Erythroblast (primary cell): ENCODE data around the gene GRB7.
"Not testable (repeated sequence)": the region's sequence is repeated elsewhere in the genome, so short reads cannot be mapped to it uniquely, and the experiment has no call there.

Experiments used
- DNase-seq, 2 experiments: peaks; one replicate each; lab custom pipeline; 2025; lab: John Stamatoyannopoulos, UW
- GATA1 ChIP-seq: IDR thresholded peaks from 2 replicates; pipeline ENCODE4 v1.6.1; 2011; ENCODE audit warnings: low read depth, mild to moderate bottlenecking, control low read depth, low read length, moderate library complexity
- POLR2A ChIP-seq: IDR thresholded peaks from 2 replicates; pipeline ENCODE4 v1.6.1; 2011; ENCODE audit warnings: mild to moderate bottlenecking, low read length

Gene GRB7

GRCh38 chr17:39737760-39738567 is at the start of gene GRB7:
TSS of gene GRB7 (plus strand) at chr17:39737938. CDS start at chr17:39742302, 4,364 bp downstream.
- DNase-seq: no peak
- TF ChIP-seq GATA1 (no peak), POLR2A (no peak)

GRCh38 chr17:39688475-39688835 is 49.3 kb upstream of the GRB7 start:
- peak; percentile 42 to 52 for DNase-seq
- TF ChIP-seq GATA1: no peak
- no peak for TF ChIP-seq POLR2A

DNA sequence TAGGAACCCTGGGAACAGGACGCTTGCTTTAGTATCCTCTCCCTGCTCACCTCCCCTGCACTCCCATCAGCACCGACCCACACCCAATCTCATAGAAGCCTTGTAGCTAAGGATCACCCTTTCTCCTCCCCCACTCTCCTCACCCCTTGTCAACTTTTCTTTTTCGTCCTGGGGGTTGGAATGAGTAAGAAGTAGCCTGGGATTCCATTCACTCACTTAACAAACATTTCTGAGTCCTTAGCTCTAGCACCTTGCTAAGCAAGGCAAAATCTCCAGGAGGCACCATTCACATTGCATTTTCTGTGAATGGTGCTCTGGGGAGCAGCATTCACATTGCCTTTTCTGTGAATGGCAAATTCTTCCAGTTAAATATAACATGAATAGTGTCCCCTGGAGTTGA is 48.8 kb upstream of the GRB7 start:
- TF ChIP-seq POLR2A (no peak), GATA1 (no peak)
- DNase-seq: no peak

DNA sequence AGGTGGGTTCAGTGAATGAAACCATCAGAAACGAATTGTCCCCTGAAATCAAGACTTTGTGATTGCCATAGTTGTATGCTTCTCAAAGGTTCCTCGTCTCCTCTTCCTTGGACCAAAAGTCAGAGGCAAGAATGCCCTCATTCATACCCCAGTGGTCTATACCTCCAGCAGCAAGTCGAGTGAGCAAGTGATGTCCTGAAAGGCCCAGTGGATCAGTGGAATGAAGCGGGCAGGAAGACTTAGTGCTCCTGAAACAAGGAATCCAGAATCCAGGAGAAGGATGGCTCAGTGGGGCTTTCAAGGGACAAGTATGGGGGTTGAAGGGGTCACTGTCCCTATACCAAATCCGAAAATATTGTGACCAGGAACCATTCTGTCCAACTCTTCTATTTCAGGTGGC is 43.1 kb upstream of the GRB7 start:
- no peak for TF ChIP-seq POLR2A
- no peak for TF ChIP-seq GATA1
- no peak for DNase-seq

GRCh38 chr17:39695089-39695474 is 42.7 kb upstream of the GRB7 start:
- TF ChIP-seq POLR2A (no peak), GATA1 (no peak)
- no peak for DNase-seq

DNA sequence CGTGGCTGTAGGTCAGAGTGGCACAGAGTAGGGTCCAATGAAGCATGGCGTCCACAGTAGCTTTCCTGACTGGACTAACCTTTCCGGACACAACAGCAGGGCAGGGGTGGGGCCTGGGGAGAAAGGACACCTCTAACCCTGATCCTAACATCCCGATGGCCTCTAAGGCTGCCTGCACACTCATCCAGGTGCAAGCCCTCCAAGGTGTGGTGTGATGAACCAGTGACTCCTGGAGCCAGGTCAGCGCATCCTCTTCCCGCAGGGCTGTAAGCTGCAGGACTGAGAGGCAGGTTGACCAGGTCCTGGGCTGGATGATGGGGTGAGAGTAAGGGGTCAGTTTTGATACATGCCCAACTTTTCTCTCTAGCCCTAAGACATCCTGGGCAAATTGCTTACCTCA is 41.0 kb upstream of the GRB7 start:
- TF ChIP-seq GATA1 (no peak), POLR2A (no peak)
- DNase-seq: no peak

DNA sequence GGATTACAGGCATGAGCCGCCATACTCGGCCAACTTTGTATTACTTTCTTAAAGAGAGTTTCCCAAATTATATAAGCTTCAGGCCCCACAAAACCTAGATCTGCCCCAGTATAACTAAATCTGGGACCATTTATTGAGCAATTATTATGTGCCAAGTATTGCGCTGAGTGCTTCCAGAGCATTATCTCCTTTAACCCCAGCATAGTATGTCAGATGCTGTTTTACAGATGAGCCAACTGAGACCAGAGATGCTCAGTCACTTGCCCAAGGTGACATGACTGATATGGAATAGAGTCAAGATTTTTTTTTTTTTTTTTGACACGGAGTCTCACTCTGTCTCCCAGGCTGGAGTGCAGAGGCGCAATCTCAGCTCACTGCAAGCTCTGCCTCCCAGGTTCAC is 39.8 kb upstream of the GRB7 start:
- TF ChIP-seq POLR2A (no peak), GATA1 (no peak)
- DNase-seq: peak in 1 of 2 experiments; percentile 21

DNA sequence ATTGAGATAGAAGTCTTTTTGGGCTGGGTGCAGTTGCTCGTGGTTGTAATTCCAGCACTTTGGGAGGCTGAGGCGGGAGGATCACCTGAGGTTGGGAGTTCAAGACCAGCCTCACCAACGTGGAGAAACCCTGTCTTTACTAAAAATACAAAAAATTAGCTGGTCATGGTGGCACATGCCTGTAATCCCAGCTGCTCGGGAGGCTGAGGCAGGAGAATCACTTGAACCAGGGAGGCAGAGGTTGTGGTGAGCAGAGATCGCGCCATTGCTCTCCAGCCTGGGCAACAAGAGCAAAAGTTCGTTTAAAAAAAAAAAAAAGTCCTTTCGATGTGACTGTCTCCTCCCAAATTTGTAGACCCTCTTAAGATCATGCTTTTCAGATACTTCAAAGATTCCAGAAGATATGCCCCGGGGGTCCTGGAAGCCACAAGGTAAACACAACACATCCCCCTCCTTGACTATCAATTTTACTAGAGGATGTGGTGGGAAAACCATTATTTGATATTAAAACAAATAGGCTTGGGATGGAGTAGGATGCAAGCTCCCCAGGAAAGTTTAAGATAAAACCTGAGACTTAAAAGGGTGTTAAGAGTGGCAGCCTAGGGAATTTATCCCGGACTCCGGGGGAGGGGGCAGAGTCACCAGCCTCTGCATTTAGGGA is 38.5 kb upstream of the GRB7 start:
- not testable (repeated sequence) for DNase-seq

DNA sequence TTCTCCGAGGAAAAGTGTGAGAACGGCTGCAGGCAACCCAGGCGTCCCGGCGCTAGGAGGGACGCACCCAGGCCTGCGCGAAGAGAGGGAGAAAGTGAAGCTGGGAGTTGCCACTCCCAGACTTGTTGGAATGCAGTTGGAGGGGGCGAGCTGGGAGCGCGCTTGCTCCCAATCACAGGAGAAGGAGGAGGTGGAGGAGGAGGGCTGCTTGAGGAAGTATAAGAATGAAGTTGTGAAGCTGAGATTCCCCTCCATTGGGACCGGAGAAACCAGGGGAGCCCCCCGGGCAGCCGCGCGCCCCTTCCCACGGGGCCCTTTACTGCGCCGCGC is 38.0 kb upstream of the GRB7 start, which contains the start of gene ERBB2:
ERBB2 (plus strand) TSS at position 247 of the 330 bp plus-strand sequence. CDS start 175 bp downstream, outside the sequence.
- no peak for DNase-seq
- no peak for TF ChIP-seq GATA1
- TF ChIP-seq POLR2A: no peak

GRCh38 chr17:39700148-39700987 is 37.4 kb upstream of the GRB7 start:
- DNase-seq: no peak
- TF ChIP-seq POLR2A (no peak), GATA1 (no peak)

DNA sequence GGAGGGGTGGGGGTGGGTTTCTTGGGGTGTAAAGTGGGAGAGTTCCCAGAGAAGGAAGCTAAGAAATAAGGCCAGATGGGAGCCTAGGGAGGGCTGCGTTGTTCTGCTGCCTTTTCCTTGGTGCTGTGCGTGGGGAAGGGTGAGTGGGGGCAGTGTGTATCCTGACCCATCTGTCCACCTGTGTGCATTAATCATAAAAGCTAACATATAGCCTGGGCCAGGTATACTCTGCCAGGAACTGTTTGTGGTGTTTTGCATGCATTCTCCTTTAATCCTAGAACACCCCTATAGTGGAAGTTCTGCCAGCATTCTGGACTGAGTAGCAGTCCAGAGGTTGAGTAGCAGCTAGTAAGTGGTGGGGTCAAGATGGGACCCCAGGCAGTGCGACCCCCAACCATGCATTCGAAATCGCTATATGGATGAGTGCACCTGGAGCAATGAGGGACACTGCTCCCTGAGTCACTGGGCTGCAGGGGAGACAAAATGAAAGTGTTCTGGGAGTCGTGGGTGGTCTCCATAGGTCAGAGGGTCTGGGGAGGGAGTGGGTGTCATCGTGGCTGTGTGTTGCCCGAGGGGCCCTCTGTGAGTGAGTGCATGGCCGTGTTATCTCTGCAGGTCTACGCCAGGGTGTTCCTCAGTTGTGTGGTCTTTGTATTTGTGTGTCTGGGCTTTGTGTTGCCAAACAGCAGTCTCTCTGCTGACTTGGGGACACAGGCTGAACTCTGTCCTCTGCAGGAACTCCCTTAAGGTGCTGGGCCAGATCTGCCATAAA is 36.5 kb upstream of the GRB7 start:
- DNase-seq: no peak

DNA sequence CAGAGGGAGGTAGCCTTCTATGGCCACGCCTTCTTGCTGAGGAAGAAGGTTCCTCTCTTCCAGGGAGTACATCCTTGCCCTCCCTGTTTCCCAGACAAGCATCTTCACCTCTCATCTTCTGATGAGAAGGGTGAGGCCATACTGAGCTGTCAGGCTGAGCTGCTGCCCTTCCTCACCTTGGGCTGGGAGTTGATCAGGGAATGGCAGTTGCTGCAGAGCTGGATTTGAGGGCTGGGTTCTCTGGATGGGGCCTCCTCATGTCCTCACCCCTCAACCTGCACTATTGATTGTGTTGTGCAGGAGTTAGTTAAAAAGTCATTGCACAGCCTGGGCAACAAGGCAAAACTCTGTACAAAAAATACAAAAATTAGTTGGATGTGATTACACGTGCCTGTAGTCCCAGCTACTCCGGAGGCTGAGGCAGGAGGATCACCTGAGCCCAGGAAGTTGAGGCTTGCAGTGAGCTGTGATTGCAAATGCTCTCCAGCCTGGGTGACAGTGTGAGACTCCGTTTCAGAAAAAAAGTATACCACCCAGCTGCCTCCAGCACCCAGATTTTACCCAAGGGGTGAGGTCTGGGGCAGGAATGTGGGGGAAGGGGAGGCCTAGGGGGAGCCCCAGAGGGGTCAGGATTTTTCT is 35.8 kb upstream of the GRB7 start:
- DNase-seq: no peak
- no peak for TF ChIP-seq GATA1
- TF ChIP-seq POLR2A: no peak

More for the DNA sequence above, 36.5 kb upstream of the GRB7 start:
- TF ChIP-seq GATA1 (no peak), POLR2A (no peak)
